Loucy (cell line): ENCODE results near the gene CD302.

Experiments
- H2AFZ ChIP-seq: fragments of 200-600 bp; sonication (generic); 2 replicates; pipeline ENCODE4 v1.6.0; 2016; ENCODE audit warnings: antibody characterized with exemption, mild to moderate bottlenecking, low read length, moderate library complexity
- H3F3A ChIP-seq: fragments of 200-600 bp; 2 replicates; pipeline ENCODE4 v1.6.0; 2016; ENCODE audit warnings: antibody characterized with exemption, low read depth, mild to moderate bottlenecking
- H3K27me3 ChIP-seq: fragments of 200-600 bp; sonication (generic); 2 replicates; pipeline ENCODE4 v1.6.1; 2014; ENCODE audit warnings: low read length, mild to moderate bottlenecking; ENCODE audit not compliant: insufficient read depth, poor library complexity, severe bottlenecking
- H3K36me3 ChIP-seq: fragments of 200-600 bp; sonication (generic); 2 replicates; pipeline ENCODE4 v1.6.1; 2016; ENCODE audit warnings: low read length; ENCODE audit not compliant: insufficient read depth
- H3K4me1 ChIP-seq: fragments of 200-600 bp; sonication (generic); 2 replicates; pipeline ENCODE4 v1.5.1; 2014; ENCODE audit warnings: low read length, mild to moderate bottlenecking; ENCODE audit not compliant: insufficient read depth, poor library complexity, severe bottlenecking
- H3K4me2 ChIP-seq: fragments of 200-600 bp; sonication (generic); 2 replicates; pipeline ENCODE4 v1.6.0; 2014; ENCODE audit warnings: antibody characterized with exemption, low read length, low read depth, mild to moderate bottlenecking; ENCODE audit not compliant: poor library complexity, severe bottlenecking
- H3K4me3 ChIP-seq: fragments of 200-600 bp; sonication (generic); 2 replicates; pipeline ENCODE4 v1.5.1; 2014; ENCODE audit warnings: low read length, mild to moderate bottlenecking, mixed read lengths; ENCODE audit not compliant: poor library complexity, severe bottlenecking
- H3K79me2 ChIP-seq: fragments of 200-600 bp; sonication (generic); 2 replicates; pipeline ENCODE4 v1.6.1; 2014; ENCODE audit warnings: low read length; ENCODE audit not compliant: insufficient read depth
- H3K9ac ChIP-seq: fragments of 200-600 bp; sonication (generic); 2 replicates; pipeline ENCODE4 v1.6.0; 2014; ENCODE audit warnings: mild to moderate bottlenecking, low read depth, low read length, moderate library complexity; ENCODE audit not compliant: poor library complexity, severe bottlenecking
- H3K9me2 ChIP-seq: fragments of 200-600 bp; sonication (generic); replicated peaks from 2 replicates; pipeline ENCODE4 v1.6.1; 2016; ENCODE audit warnings: low read depth, low read length, mixed read lengths
- H3K9me3 ChIP-seq: fragments of 200-600 bp; sonication (generic); 2 replicates; pipeline ENCODE4 v1.6.1; 2014; ENCODE audit warnings: mild to moderate bottlenecking, antibody characterized with exemption, low read length, low read depth; ENCODE audit not compliant: insufficient read depth
- H4K20me1 ChIP-seq: fragments of 200-600 bp; sonication (generic); 2 replicates; pipeline ENCODE4 v1.6.0; 2014; ENCODE audit warnings: antibody characterized with exemption, low read length, mild to moderate bottlenecking; ENCODE audit not compliant: insufficient read depth, poor library complexity, severe bottlenecking
- CTCF ChIP-seq: fragments of 200-600 bp; sonication (generic); conservative IDR thresholded peaks from 2 replicates; pipeline ENCODE4 v1.5.1; 2014; ENCODE audit warnings: mild to moderate bottlenecking, antibody characterized with exemption, low read length
- EZH2phosphoT487 ChIP-seq: fragments of 200-600 bp; IDR thresholded peaks from 2 replicates; pipeline ENCODE4 v1.6.1; 2018; ENCODE audit warnings: antibody characterized with exemption, mild to moderate bottlenecking, moderate library complexity, borderline replicate concordance

Gene CD302

GRCh38 chr2:159737292-159737916 lies 60.6 kb downstream of the CD302 start:
- peaks cover 98% of the 10 kb centered on the region for H3K79me2 ChIP-seq
- H3K9ac ChIP-seq: no peak overlapping the region
- H3K36me3 ChIP-seq: peaks cover 87% of the 10 kb centered on the region
- H3K9me2 ChIP-seq: no peaks in the 10 kb centered on the region
- H2AFZ ChIP-seq: no peak overlapping the region
- no peaks in the 10 kb centered on the region for H3K27me3 ChIP-seq
- H3K9me3 ChIP-seq: no peaks in the 10 kb centered on the region
- peaks cover 98% of the 10 kb centered on the region for H4K20me1 ChIP-seq
- TF ChIP-seq EZH2phosphoT487 (no peak), CTCF (no peak)
- H3F3A ChIP-seq: no peaks in the 10 kb centered on the region
- H3K4me3 ChIP-seq: no peak overlapping the region
- no peak overlapping the region for H3K4me2 ChIP-seq
- no peaks in the 10 kb centered on the region for H3K4me1 ChIP-seq

GRCh38 chr2:159736048-159736447 lies 62.0 kb downstream of the CD302 start:
- peaks cover 92% of the 10 kb centered on the region for H3K36me3 ChIP-seq
- H3F3A ChIP-seq: no peaks in the 10 kb centered on the region

GRCh38 chr2:159735648-159736047 lies 62.4 kb downstream of the CD302 start:
- no peaks in the 10 kb centered on the region for H3K4me1 ChIP-seq
- H3K9ac ChIP-seq: no peak overlapping the region
- H3F3A ChIP-seq: no peaks in the 10 kb centered on the region
- H2AFZ ChIP-seq: no peak overlapping the region
- TF ChIP-seq CTCF: no peak
- H3K9me2 ChIP-seq: no peaks in the 10 kb centered on the region
- peaks cover 94% of the 10 kb centered on the region for H3K79me2 ChIP-seq
- H3K27me3 ChIP-seq: no peaks in the 10 kb centered on the region
- no peak overlapping the region for H3K4me3 ChIP-seq
- H4K20me1 ChIP-seq: peaks cover 91% of the 10 kb centered on the region
- no peak overlapping the region for H3K4me2 ChIP-seq
- no peaks in the 10 kb centered on the region for H3K9me3 ChIP-seq
- H3K36me3 ChIP-seq: peaks cover 95% of the 10 kb centered on the region

More at GRCh38 chr2:159736048-159736447, 62.0 kb downstream of the CD302 start:
- no peaks in the 10 kb centered on the region for H3K9me2 ChIP-seq
- no peak overlapping the region for H3K4me2 ChIP-seq
- no peaks in the 10 kb centered on the region for H3K9me3 ChIP-seq
- H2AFZ ChIP-seq: no peak overlapping the region
- no peak overlapping the region for H3K4me3 ChIP-seq
- TF ChIP-seq CTCF: no peak
- TF ChIP-seq EZH2phosphoT487: no peak
- no peaks in the 10 kb centered on the region for H3K27me3 ChIP-seq
- H3K79me2 ChIP-seq: peaks cover 93% of the 10 kb centered on the region
- no peak overlapping the region for H3K9ac ChIP-seq
- H4K20me1 ChIP-seq: peaks cover 91% of the 10 kb centered on the region
- no peaks in the 10 kb centered on the region for H3K4me1 ChIP-seq
